Fibroblast of skin of left quadriceps (primary cell): ENCODE measurements around the gene SEPTIN5.
A peak's percentile ranks its signal among the peaks of the same experiment; 100 is the strongest.
"Not testable (repeated sequence)": the region's sequence is repeated elsewhere in the genome, so short reads cannot be mapped to it uniquely, and the experiment has no call there.

Experiments used
- DNase-seq, 2 experiments: peaks; one replicate each; pipeline ENCODE4 v3.0.0-alpha.2; 2013; ENCODE audit warnings: low read depth in 2 of 2

Gene SEPTIN5

DNA sequence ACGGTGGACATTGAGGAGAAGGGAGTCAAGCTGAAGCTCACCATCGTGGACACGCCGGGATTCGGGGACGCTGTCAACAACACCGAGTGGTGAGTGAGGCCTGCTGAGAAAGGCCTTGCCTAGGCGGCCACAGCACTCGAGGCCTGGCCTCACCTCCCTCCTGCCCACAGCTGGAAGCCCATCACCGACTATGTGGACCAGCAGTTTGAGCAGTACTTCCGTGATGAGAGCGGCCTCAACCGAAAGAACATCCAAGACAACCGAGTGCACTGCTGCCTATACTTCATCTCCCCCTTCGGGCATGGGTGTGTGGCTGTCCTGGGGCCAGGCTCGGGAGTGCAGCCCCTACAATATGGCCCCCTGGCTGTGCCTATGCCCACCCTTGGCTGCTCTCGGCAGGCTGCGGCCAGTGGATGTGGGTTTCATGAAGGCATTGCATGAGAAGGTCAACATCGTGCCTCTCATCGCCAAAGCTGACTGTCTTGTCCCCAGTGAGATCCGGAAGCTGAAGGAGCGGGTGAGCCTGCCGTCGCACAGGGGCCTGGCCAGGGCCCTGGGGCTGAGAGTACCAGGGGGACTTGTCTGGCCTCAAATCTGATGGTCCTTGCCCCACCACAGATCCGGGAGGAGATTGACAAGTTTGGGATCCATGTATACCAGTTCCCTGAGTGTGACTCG, 6.0 kb downstream of the SEPTIN5 start:
- no peak for DNase-seq

DNA sequence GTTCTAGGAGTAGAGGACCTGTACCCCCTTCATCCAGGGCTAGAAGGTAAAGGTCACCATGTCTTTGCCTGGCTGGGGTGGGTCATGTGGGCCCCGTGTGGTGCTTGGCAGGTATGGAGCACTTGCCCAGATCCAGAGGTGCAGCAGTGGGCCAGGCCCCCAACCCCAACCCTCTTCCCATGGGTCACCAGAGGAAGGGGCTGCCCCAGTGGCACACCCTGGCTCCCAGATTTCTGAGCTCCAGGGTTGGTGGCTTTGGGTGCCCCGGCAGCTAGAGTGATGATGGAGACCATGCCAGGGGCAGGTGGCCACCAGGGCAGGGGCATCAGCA, 6.7 kb downstream of the SEPTIN5 start:
- DNase-seq: no peak

GRCh38 chr22:19721330-19722177, 7.3 kb downstream of the SEPTIN5 start:
- DNase-seq: no peak

DNA sequence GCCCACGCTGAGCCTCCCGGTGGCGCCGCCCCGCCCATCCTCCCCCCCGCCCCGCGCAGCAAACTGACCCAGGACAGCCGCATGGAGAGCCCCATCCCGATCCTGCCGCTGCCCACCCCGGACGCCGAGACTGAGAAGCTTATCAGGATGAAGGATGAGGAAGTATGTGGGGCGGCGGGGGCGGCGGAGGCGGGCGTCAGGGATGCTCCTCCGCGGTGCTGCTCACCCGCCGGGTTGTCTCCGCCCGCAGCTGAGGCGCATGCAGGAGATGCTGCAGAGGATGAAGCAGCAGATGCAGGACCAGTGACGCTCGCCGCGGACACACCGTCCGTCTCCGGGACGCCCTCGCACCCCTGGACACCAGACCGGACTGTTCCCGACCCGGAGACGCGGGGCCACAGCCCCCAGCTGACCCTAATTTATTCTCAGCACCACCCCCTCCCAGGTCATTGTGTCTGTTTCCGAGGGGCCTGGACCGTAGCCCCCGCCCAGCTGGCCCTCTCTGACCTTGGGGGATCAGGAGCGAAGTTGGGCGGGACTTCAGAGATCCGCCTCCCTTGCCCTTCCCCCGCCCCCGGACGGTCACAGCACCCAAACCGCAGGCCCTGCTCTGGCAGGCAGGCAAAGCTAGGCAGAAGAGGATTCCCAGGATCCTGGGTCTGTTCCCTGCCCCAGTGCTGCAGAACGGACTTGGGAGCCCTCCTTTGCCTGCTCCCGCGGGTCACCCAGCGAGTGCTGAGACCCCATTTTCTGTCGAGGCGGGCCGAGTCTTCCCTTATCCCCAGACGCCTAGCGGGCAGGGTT, 8.1 kb downstream of the SEPTIN5 start:
- no peak for DNase-seq

DNA sequence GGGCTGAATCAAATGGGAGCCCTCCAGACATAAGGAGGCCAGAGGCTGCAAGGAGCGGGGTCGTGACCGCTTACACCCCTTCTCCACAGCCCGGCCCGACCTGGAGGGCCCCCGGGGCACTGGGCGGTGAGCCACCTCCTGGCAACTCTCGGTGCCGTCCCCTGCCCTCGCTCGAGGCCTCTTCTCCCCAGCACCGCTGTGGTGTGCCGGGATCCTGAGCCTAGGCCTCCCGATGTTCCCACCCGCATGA, 8.6 kb downstream of the SEPTIN5 start:
- DNase-seq: no peak

DNA sequence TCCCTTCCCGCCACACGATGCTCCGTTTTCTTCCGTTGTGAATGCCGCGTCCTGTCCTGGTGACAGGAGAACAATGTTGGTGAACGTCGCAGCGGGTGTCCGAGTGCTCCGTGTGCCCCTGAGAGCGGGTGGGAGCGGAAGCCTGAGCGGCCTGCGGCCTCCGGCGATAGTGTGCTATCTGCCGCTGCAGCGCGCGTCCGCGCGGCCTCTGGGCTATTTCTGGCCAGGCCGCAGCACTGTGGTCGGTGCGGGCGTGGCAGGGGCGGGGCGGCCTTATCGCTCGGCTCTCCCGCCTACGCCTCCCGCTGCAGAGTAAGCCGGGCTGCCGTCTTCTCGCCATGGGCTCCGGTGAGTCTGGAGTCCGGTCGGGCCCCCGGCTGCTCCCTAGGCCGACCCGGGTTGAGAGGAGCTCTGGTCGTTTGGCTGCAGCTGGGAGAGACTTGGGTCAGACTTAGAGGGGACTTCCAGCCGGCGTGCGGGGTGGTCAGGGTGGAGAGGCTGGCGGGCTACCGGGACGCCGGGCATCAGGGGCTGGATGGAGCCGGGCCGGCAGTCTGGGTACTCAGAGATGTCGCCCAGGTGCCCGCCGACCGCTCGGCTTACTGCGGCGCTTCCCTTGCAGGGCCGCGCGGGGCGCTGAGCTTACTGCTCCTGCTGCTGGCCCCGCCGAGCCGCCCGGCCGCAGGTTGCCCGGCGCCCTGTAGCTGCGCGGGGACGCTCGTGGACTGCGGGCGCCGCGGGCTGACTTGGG, 9.1 kb downstream of the SEPTIN5 start, which contains the start of gene GP1BB:
TSS of gene GP1BB (plus strand) at position 308 of the 751 bp plus-strand sequence. CDS start at position 339, 31 bp downstream.
- DNase-seq: no peak

- DNase-seq: no peak
Observed at GRCh38 chr22:19723983-19724827, 9.9 kb downstream of the SEPTIN5 start.

GRCh38 chr22:19724927-19725661, 10.8 kb downstream of the SEPTIN5 start:
- no peak for DNase-seq

- DNase-seq: not testable (repeated sequence)
Observed at GRCh38 chr22:19726064-19726788, 11.9 kb downstream of the SEPTIN5 start.

GRCh38 chr22:19727310-19728150, 13.2 kb downstream of the SEPTIN5 start:
- no peak for DNase-seq

- DNase-seq: no peak
Observed at GRCh38 chr22:19728271-19728670, 14.0 kb downstream of the SEPTIN5 start.

- DNase-seq: no peak
Observed at GRCh38 chr22:19728836-19729235, 14.5 kb downstream of the SEPTIN5 start.

GRCh38 chr22:19729507-19729906, 15.2 kb downstream of the SEPTIN5 start:
- DNase-seq: no peak

DNA sequence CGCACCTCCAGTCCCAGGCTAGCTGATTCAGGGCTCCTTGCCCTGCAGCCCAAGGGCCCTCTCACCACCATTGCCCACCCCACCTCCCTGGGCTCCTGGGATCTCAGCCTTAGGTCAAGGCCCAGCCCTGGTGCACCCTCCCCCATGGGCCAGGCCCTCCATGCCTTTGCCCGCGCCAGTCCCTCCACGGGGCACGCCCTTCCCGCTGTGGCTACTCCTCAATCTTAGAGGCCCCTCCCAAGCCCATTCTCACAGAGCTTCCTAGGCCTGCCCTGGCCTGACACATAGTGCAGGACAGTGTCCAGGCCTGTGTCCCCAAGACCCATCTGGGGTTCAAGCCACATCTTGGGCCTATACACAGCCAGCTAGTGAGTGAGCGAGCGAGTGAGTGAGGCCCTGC, 15.9 kb downstream of the SEPTIN5 start:
- DNase-seq: no peak

- peak; percentile 37 to 42 for DNase-seq
Observed at GRCh38 chr22:19730655-19731360, 16.5 kb downstream of the SEPTIN5 start.

DNA sequence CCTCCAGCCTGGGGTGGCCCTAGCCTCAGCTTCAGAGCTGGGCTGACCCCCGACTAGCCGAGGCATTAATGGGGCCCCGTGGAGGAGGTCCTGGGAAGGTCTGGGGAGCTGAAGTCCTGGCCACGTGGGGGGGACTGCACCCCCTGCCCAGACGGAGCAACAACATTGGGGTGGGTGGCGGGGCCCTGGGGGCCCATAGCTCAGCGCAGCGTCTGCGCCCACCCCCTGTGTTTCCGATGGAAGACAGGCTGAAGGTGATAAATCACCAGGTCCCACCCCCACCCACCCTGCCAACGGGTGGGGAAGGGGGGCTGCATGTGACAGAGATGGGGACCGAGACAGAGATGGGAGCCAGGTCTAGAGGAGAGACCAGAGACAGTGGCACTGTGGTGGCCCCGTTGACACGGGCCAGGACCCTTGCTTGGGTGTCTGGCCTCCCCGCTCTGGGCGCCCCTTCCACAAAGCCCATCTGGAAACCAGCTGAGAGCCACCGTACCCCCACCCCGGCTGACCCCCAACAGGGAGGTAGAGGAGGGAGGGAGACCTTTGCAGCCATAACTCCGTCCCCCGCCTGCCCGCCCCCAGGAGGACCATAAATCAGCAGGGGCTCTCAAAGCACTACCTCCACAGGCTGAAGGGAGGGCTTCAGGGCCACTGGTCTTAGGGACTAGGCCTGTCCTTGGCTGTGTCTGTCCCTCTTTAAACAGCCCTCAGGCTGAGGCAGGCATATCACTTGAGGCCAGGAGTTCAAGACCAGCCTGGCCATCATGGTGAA, 17.2 kb downstream of the SEPTIN5 start:
- DNase-seq: no peak

GRCh38 chr22:19732403-19733113, 18.3 kb downstream of the SEPTIN5 start:
- no peak for DNase-seq
